GM12875 (cell line): ENCODE measurements around the gene GALNT17.

ENCODE experiments used
- H3K4me3 ChIP-seq: one replicate; pipeline ENCODE4 v1.5.1; 2011; ENCODE audit warnings: low read depth, low read length, control low read depth
- TF ChIP-seq, protein P1 (sequence below): IDR thresholded peaks from 2 replicates; pipeline ENCODE4 v1.5.1; 2011; ENCODE audit warnings: low read depth, mild to moderate bottlenecking, control low read depth, inconsistent platforms, low read length, moderate library complexity, borderline replicate concordance; ENCODE audit not compliant: insufficient read depth

Gene GALNT17

DNA sequence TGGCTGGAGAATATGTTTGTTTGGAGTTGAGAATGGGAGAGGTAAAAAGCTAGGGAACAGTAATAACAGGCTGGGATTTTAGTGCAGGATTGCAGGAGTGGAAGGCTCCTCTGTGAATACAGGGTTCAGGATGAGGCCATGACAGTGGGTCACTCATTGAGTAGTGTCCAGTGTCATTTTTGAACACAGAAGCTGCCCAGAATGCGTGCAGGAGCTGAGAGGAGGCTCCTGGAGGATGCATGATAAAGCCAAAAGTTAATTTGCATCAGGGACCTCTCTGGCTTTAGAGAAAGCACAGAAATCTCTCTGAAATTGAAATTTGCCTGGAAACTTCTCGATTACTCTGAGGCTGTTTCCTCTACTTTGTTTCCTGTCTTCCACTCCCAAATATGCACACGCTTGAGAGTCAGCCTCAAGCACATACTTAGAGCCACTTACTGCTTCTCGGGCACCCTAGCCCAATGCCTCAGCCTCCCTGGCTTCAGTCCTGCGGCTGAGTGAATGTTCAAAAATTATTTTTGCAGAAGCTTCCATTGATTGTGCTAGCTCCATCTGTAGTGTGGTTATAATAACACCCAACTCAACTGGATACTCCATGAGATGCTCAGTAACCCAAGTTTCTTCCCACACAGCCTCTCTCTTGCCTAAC is 1.8 kb upstream of the GALNT17 start:
- no peak overlapping the region for H3K4me3 ChIP-seq
- TF ChIP-seq, protein P1, sequence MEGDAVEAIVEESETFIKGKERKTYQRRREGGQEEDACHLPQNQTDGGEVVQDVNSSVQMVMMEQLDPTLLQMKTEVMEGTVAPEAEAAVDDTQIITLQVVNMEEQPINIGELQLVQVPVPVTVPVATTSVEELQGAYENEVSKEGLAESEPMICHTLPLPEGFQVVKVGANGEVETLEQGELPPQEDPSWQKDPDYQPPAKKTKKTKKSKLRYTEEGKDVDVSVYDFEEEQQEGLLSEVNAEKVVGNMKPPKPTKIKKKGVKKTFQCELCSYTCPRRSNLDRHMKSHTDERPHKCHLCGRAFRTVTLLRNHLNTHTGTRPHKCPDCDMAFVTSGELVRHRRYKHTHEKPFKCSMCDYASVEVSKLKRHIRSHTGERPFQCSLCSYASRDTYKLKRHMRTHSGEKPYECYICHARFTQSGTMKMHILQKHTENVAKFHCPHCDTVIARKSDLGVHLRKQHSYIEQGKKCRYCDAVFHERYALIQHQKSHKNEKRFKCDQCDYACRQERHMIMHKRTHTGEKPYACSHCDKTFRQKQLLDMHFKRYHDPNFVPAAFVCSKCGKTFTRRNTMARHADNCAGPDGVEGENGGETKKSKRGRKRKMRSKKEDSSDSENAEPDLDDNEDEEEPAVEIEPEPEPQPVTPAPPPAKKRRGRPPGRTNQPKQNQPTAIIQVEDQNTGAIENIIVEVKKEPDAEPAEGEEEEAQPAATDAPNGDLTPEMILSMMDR: no peak

DNA sequence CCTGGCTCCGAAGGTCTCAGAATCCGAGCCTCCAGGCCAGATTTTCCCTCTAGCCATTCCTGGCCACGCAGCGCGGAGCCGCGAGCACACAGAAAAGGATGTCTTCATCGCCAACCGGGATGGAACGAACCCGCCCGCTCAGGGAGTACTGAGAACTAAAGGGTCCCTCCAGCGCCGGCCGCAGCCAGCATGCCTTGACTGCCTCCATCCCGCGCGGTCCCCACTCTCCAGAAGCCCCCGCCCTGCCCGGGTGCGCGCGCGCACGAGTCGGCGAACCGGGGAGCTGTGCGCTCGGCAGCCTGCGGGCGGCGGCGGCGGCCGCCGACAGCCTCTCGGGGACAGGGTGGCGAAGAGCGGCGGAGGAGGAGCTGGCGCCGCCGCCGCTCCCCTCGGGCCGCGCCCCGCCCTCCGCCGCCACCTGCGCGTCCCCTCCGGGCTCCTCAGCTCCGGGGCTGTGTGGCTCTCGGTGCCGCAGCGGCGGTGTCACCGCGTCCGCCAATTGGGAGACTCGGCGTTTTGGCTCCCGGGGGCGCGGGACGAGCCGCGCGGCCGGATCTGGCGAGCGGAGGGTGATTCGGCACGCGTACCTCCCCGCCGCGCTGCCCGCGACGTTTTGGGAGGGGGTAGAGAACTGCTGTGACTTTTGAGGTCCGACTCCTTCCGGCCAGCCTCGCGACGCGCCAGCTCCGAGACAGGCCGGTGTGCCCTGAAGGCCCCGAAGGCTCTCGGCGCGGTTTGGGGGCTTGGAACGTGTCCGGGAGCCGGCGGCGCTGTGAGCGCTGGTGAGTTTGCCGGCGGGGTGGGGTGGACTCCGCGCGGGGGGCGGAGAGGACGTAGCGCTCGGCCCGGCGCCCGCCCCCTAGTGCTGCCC is 453 bp upstream of the GALNT17 start:
- TF ChIP-seq, protein P1: no peak
- H3K4me3 ChIP-seq: no peak overlapping the region

DNA sequence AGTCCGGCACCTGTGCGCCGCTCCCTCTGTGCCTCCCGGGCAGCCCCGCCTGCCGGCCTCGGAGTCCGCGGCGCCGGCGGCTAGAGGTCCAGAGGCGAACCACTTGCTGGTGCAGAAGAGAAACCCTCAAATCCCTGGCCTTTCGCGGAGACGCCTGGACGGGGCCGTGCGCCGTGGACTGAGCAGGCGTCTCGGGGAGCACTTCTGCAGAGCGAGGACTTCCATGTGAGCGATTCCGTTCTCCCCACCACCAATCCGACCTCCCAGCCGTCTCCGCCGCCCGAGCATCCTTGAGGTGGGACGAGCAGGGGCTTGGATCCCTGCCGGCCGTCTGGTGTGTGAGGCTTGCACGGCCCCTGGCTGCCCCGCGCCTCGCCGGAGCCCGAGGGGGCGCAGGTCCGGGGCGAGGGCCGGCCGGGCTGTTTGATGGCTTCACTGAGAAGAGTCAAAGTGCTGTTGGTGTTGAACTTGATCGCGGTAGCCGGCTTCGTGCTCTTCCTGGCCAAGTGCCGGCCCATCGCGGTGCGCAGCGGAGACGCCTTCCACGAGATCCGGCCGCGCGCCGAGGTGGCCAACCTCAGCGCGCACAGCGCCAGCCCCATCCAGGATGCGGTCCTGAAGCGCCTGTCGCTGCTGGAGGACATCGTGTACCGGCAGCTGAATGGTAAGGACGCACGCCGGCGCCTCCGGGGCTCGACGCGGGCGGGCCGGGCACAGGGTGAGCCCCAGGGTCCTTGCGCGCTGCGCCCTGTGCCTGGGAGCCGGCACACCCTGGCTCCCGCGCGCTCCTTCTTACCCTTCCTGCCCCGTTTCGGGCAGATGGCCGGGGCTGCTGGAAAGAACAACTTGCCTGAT is 660 bp downstream of the GALNT17 start:
- no peak overlapping the region for H3K4me3 ChIP-seq
- TF ChIP-seq, protein P1: no peak

DNA sequence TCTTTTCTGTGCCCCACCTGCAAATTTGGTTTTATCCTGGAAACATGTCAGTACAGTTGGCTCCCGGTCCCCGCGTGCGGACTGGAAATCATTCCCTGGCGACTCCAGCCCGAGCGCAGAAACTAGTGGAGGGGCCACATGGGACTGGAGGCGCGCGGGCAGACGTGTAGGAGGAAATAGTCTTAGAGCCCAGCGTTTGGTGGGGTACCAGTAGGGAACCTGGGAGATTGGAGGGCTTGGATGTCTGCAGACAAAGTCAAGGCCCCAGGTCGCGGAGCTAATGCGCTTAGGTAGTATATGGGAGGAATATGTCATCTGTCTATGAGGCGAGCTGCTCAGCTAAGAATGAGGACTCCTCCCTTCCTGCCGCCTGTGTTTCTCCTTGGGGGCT is 1.3 kb downstream of the GALNT17 start:
- H3K4me3 ChIP-seq: no peak overlapping the region
- TF ChIP-seq, protein P1: no peak

DNA sequence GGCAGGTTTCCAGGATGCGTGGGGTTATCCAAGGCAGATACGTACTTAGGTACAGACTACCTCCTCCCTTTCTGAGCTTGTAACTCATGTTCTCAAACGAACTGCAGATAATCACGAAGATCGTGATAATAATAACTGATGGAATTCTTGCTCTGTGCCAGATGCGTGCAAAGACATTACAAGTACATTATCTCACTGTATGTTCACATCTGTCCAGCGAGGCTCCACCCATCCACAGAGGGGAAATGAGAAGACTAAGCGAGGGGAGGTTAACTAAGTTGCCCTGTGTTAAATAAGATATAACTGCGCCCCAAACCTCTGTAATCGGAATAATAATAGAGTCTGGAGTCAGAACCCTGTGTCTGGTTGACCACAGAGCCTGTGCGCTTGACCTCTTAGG is 1.9 kb downstream of the GALNT17 start:
- no peak overlapping the region for H3K4me3 ChIP-seq
- TF ChIP-seq, protein P1: no peak

DNA sequence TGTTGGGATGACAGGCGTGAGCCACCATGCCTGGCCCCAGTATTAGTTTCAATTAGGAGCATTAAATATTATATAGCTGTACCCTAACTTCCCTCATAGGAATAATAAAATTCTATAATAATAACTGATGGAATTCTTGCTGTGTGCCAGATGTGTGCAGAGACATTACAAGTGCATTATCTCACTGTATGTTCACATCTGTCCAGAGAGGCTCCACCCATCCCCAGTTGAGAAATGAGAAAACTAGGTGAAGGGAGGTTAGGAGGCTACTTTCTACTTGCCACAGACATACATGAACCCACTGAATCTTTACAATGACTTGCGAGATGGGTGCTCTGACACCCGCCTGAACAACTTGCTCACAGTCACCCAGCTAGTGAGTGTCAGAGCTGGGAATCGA is 3.2 kb downstream of the GALNT17 start:
- TF ChIP-seq, protein P1: no peak
- H3K4me3 ChIP-seq: no peak overlapping the region
